Measurements from ENCODE around the gene PRKCSH. TPM values are rescaled to one million over a fixed set of nuclear protein-coding genes. Genes with fewer than 3 reads are reported as not detected.

The PRKCSH gene
- total RNA-seq, 2 donors from 2014 or later, result 454 to 459 TPM

DNA sequence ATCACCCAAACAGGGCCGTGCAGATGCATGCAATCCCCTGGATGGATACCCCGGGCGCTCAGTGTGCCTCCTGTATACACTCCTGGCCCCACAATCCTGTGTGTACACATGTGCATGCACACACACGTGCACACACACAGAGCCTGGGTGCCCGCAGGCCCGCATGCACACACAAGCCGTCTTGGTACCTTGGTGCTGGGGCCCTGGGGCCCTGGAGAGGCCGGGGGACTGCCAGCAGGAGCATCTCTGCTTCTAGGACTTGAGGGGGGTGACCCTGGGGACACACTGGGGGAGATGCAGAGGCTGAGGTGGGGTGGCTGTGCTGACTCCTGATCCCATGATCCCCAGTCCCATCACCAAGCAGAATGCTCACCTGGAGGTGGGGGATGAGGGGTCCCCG is 35.8 kb upstream of the PRKCSH start:
- H3K4me1 ChIP-seq (ENCODE audit: control insufficient read depth, insufficient read depth, low read length), result no peaks in the 10 kb centered on the region
- H3K9me3 Mint-ChIP-seq, result no peaks in the 10 kb centered on the region
- H3K4me3 Mint-ChIP-seq, result no peak overlapping the region
- no peaks in the 10 kb centered on the region for H3K27me3 Mint-ChIP-seq (ENCODE audit: insufficient read depth)
- no peak overlapping the region for H3K9ac ChIP-seq (ENCODE audit: extremely low read depth, low read length, poor library complexity, severe bottlenecking)
- H3K36me3 Mint-ChIP-seq (ENCODE audit: low read depth), result peaks cover 53% of the 10 kb centered on the region
- H3K36me3 ChIP-seq (ENCODE audit: control insufficient read depth, insufficient read depth, low read length), result peaks cover 4% of the 10 kb centered on the region
- no peak overlapping the region for H3K27ac Mint-ChIP-seq
- WGBS, 2 experiments (ENCODE audit: insufficient coverage in 1 of 2, insufficient read length in 1 of 2), result 94 to 100% methylated on average over 7 to 9 of the region's 9 CpGs
- no peaks in the 10 kb centered on the region for H3K27me3 ChIP-seq (ENCODE audit: control insufficient read depth, insufficient read depth, low read length, poor library complexity, severe bottlenecking)
- H3K4me3 ChIP-seq (ENCODE audit: low read length), result no peak overlapping the region
- TF ChIP-seq, protein P1, sequence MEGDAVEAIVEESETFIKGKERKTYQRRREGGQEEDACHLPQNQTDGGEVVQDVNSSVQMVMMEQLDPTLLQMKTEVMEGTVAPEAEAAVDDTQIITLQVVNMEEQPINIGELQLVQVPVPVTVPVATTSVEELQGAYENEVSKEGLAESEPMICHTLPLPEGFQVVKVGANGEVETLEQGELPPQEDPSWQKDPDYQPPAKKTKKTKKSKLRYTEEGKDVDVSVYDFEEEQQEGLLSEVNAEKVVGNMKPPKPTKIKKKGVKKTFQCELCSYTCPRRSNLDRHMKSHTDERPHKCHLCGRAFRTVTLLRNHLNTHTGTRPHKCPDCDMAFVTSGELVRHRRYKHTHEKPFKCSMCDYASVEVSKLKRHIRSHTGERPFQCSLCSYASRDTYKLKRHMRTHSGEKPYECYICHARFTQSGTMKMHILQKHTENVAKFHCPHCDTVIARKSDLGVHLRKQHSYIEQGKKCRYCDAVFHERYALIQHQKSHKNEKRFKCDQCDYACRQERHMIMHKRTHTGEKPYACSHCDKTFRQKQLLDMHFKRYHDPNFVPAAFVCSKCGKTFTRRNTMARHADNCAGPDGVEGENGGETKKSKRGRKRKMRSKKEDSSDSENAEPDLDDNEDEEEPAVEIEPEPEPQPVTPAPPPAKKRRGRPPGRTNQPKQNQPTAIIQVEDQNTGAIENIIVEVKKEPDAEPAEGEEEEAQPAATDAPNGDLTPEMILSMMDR (conservative IDR thresholded peaks at IDR 0.05), result no peak
- H3K9me3 ChIP-seq (ENCODE audit: control insufficient read depth, low read length), result no peaks in the 10 kb centered on the region
- DNase-seq, result no peak
- peaks cover 4% of the 10 kb centered on the region for H3K4me1 Mint-ChIP-seq
- H3K27ac ChIP-seq (ENCODE audit: low read depth, low read length), result no peak overlapping the region

- no peak for DNase-seq
- WGBS, 2 experiments (ENCODE audit: insufficient coverage in 1 of 2, insufficient read length in 1 of 2), result 86% methylated on average over 1 of the region's 1 CpG; no CpG with 5 or more reads in 1 of the 2 experiments
- H3K27me3 ChIP-seq (ENCODE audit: control insufficient read depth, insufficient read depth, low read length, poor library complexity, severe bottlenecking), result no peaks in the 10 kb centered on the region
- no peaks in the 10 kb centered on the region for H3K4me1 ChIP-seq (ENCODE audit: control insufficient read depth, insufficient read depth, low read length)
- no peak overlapping the region for H3K9ac ChIP-seq (ENCODE audit: extremely low read depth, low read length, poor library complexity, severe bottlenecking)
- peaks cover 4% of the 10 kb centered on the region for H3K36me3 ChIP-seq (ENCODE audit: control insufficient read depth, insufficient read depth, low read length)
- no peak overlapping the region for H3K27ac ChIP-seq (ENCODE audit: low read depth, low read length)
- Mint-ChIP-seq H3K27ac (no peak overlapping the region), H3K4me1 (no peaks in the 10 kb centered on the region), H3K36me3 (ENCODE audit: low read depth) (peaks cover 54% of the 10 kb centered on the region), H3K27me3 (ENCODE audit: insufficient read depth) (no peaks in the 10 kb centered on the region), H3K4me3 (no peak overlapping the region), H3K9me3 (no peaks in the 10 kb centered on the region)
- TF ChIP-seq, protein P1 (conservative IDR thresholded peaks at IDR 0.05), result no peak
- H3K4me3 ChIP-seq (ENCODE audit: low read length), result no peak overlapping the region
- no peaks in the 10 kb centered on the region for H3K9me3 ChIP-seq (ENCODE audit: control insufficient read depth, low read length)
These were observed 34.6 kb upstream of the PRKCSH start for GRCh38 chr19:11400798-11401197.

DNA sequence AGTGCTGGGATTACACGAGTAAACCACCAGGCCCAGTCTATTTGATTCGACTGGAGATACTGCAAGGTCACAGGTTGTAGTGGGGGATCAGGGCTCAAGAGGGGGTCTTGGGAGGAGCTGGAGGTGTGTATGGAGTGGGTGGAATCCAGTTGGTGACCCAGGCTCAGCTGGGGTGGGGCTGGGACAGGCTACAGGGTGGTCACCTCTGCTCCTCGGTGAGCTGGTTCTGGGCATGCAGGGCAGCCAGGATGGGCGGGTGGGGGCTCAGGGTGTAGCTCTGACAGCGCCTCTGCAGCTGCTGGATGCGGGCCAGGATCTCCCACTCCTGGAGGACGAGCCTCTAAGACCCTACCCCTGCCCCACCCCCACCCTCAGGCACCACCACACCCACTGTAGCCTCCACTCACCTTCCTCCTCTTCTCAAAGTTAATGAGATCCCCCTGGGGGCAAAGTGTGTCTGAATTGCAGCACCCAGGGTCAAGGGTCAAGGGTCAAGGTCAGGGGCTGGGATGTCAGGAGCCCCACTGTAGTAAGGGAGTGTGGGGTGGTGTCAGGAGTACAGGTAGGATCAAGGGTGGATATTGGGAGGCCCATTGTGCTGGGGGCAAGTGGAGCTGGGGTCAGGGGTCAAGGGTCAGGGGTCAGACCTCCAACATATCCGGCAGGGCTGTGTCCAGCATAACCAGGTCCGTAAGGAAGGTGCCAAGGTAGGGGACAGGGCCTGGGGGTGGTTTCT is 33.5 kb upstream of the PRKCSH start:
- Histone ChIP-seq H3K9me3 (ENCODE audit: control insufficient read depth, low read length) (no peaks in the 10 kb centered on the region), H3K36me3 (ENCODE audit: control insufficient read depth, insufficient read depth, low read length) (peaks cover 4% of the 10 kb centered on the region), H3K9ac (ENCODE audit: extremely low read depth, low read length, poor library complexity, severe bottlenecking) (no peak overlapping the region), H3K4me1 (ENCODE audit: control insufficient read depth, insufficient read depth, low read length) (no peaks in the 10 kb centered on the region), H3K27me3 (ENCODE audit: control insufficient read depth, insufficient read depth, low read length, poor library complexity, severe bottlenecking) (no peaks in the 10 kb centered on the region), H3K27ac (ENCODE audit: low read depth, low read length) (no peak overlapping the region), H3K4me3 (ENCODE audit: low read length) (no peak overlapping the region)
- Mint-ChIP-seq H3K27ac (no peak overlapping the region), H3K4me1 (no peaks in the 10 kb centered on the region), H3K27me3 (ENCODE audit: insufficient read depth) (no peaks in the 10 kb centered on the region), H3K36me3 (ENCODE audit: low read depth) (peaks cover 50% of the 10 kb centered on the region), H3K9me3 (no peaks in the 10 kb centered on the region), H3K4me3 (no peak overlapping the region)
- WGBS, 2 experiments (ENCODE audit: insufficient coverage in 1 of 2, insufficient read length in 1 of 2), result 97% methylated on average over 9 of the region's 9 CpGs; no CpG with 5 or more reads in 1 of the 2 experiments
- DNase-seq, result no peak
- TF ChIP-seq, protein P1 (conservative IDR thresholded peaks at IDR 0.05), result no peak
